ENCODE measurements around the gene SPEG. TPM values are rescaled to one million over a fixed set of nuclear protein-coding genes. Genes with fewer than 3 reads are reported as not detected.

SPEG gene
- total RNA-seq, 1 donor from 2014 or later = 10.8 TPM

Other genes starting within 250 kb of the SPEG start
- gene ZFAND2B, start 228.1 kb upstream of the SPEG start, total RNA-seq = 18.4 and 30.9 TPM in 2 replicates
- gene ABCB6, start 215.9 kb upstream of the SPEG start, total RNA-seq = 17.2 and 23.9 TPM in 2 replicates
- 21.2 and 78.7 TPM in 2 replicates for gene ATG9A, start 205.2 kb upstream of the SPEG start, total RNA-seq
- gene ANKZF1, start 205.0 kb upstream of the SPEG start, total RNA-seq = 35.8 and 53.4 TPM in 2 replicates
- gene GLB1L, start 189.4 kb upstream of the SPEG start, total RNA-seq = 9.8 and 12.9 TPM in 2 replicates
- gene STK16, start 189.4 kb upstream of the SPEG start, total RNA-seq = 30.7 and 52.7 TPM in 2 replicates
- 0.25 TPM in 1 of 2 replicates, not detected in the other for gene TUBA4B, start 181.6 kb upstream of the SPEG start, total RNA-seq
- 70.9 and 239 TPM in 2 replicates for gene TUBA4A, start 180.9 kb upstream of the SPEG start, total RNA-seq
- 83.7 and 90.7 TPM in 2 replicates for gene DNAJB2, start 155.5 kb upstream of the SPEG start, total RNA-seq
- 0.35 and 0.52 TPM in 2 replicates for gene PTPRN, start 125.4 kb upstream of the SPEG start, total RNA-seq
- not detected in 2 replicates for gene RESP18, start 102.1 kb upstream of the SPEG start, total RNA-seq
- 53.1 and 61.0 TPM in 2 replicates for gene DNPEP, start 46.9 kb upstream of the SPEG start, total RNA-seq
- 0.30 and 0.69 TPM in 2 replicates for gene DES, start 16.5 kb upstream of the SPEG start, total RNA-seq
- gene GMPPA, start 64.0 kb downstream of the SPEG start, total RNA-seq = 32.0 and 43.2 TPM in 2 replicates
- not detected in 2 replicates for gene ASIC4, start 79.6 kb downstream of the SPEG start, total RNA-seq
- gene CHPF, start 109.0 kb downstream of the SPEG start, total RNA-seq = 73.8 and 136 TPM in 2 replicates
- gene TMEM198, start 109.2 kb downstream of the SPEG start, total RNA-seq = 1.6 and 2.2 TPM in 2 replicates
- gene OBSL1, start 136.7 kb downstream of the SPEG start, total RNA-seq = 20.8 and 145 TPM in 2 replicates
- gene INHA, start 137.5 kb downstream of the SPEG start, total RNA-seq = 0.70 TPM in 1 of 2 replicates, not detected in the other
- 12.7 and 18.7 TPM in 2 replicates for gene STK11IP, start 163.0 kb downstream of the SPEG start, total RNA-seq
- gene SLC4A3, start 192.8 kb downstream of the SPEG start, total RNA-seq = 3.5 and 10.1 TPM in 2 replicates

Data from renal cortical epithelial cell (primary cell).